Psoas muscle (tissue), 8 donors: ENCODE data around the gene LMF1. TPM values are rescaled to one million over a fixed set of nuclear protein-coding genes. Genes with fewer than 3 reads are reported as not detected.
A peak's percentile ranks its signal among the peaks of the same experiment; 100 is the strongest.
"Not testable (repeated sequence)": the region's sequence is repeated elsewhere in the genome, so short reads cannot be mapped to it uniquely, and the experiment has no call there.

Experiments
- ATAC-seq, 4 donors: fragments of 200-7000 bp; cut with Tn5 transposase; one replicate each; pipeline ENCODE4 v1.9.1; 2020; ENCODE audit warnings: moderate library complexity in 3 of 4, mild to moderate bottlenecking in 2 of 4
- DNase-seq, 2 donors: peaks; one replicate each; pipeline ENCODE4 v3.0.0-alpha.2; 2020
- H3K27ac ChIP-seq: fragments of 200-600 bp; one replicate; pipeline ENCODE4 v1.8.0; 2022
- H3K27me3 ChIP-seq, 3 donors: fragments of 200-600 bp in 1 of 3; one replicate each; pipeline versions ENCODE4 v1.6.1 to v1.8.0; 2013 to 2022; ENCODE audit warnings: low read length in 2 of 3, mild to moderate bottlenecking in 2 of 3, moderate library complexity in 1 of 3; ENCODE audit not compliant: insufficient read depth in 3 of 3
- H3K36me3 ChIP-seq, 2 donors: fragments of 200-600 bp in 1 of 2; one replicate each; pipeline versions ENCODE4 v1.6.1 to v1.8.0; 2013 to 2022; ENCODE audit warnings: low read depth in 1 of 2, mild to moderate bottlenecking in 1 of 2, moderate library complexity in 1 of 2; ENCODE audit not compliant: insufficient read depth in 1 of 2
- H3K4me1 ChIP-seq: fragments of 200-600 bp; one replicate; pipeline ENCODE4 v1.8.0; 2022
- H3K4me3 ChIP-seq: fragments of 200-600 bp; one replicate; pipeline ENCODE4 v1.8.0; 2022; ENCODE audit warnings: mild to moderate bottlenecking
- H3K9me3 ChIP-seq: fragments of 200-600 bp; one replicate; pipeline ENCODE4 v1.8.0; 2022
- WGBS, 3 donors: extraction: QIAGEN DNeasy Blood & Tissue Kit; methylation state at CpG; one replicate each; pipeline versions ENCODE4 v1.1.6 to v1.1.7; 2013; 5-methylcytosine and 5-hydroxymethylcytosine counted together
- intact Hi-C, 2 donors: fragments of 100-400 bp; cut with DNase I; formaldehyde crosslinking; loops; one replicate each; pipeline versions ENCODE4 v1.11.0 to v1.14.2; 2022
- polyA plus RNA-seq, 3 donors: library from polyadenylated mRNA; stranded (reverse); fragments of 200-250 nt; gene quantifications; one replicate each; pipeline ENCODE4 v1.2.3, GENCODE V29; 2013
- total RNA-seq, 4 donors: library from RNA; stranded (reverse); fragmentation: NEBNext Ultra II Directional in 2 of 4; extraction: Animal tissue kit (Norgen Biotek cat#: 25700) in 2 of 4; gene quantifications; one replicate each; pipeline versions ENCODE4 v1.2.1 to v1.2.4, GENCODE V29; 2021 to 2023
- TF ChIP-seq, protein P1 (sequence below): fragments of 200-600 bp; IDR thresholded peaks from one replicate; pipeline ENCODE4 v1.8.0; 2022; ENCODE audit warnings: antibody characterized with exemption
- donor health status: healthy with polysubstance abuse.
- donor health status: DM: no; HTN: no; CAD: no; lungs with moderate emphysema.
- donor health status: Bipolar disorder and iron deficiency.
- donor health status: healthy.
- donor health status: DM: yes; HTN: yes; CAD: no.
- donor health status: DM: no; HTN: no; CAD: no.
- donor health status: DM: no; HTN: no; CAD: no.
- donor health status: DM: yes; HTN: yes; CAD: no.

The LMF1 gene
- total and polyA plus RNA-seq, 7 donors, result 1.9 to 9.0 (median 4.0) TPM

DNA sequence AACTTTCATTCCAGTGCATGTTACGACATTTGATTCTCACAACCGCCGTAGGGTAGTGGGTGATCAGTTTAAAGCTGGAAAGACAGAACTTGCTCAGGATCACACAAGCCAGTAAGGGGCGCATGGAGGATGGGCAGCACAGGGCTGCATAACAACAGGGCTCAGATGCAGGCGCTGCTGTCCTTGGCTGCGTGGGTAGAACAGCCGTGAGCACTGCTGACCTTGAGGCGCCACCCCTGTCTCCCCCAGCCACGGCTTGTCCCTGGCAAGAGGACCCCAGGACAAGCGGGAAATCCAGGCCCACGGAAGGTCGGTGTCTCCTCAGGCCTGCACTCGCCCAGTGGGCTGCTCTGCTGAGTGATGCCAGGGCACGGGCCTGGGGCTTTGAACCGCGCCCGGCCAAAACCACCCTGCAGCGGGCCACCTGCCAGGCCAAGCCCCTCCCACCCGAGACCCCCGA is 84.7 kb downstream of the LMF1 start:
- WGBS, 3 donors, result 69 to 81% (median 69%) methylated on average over 15 to 20 of the region's 20 CpGs
- TF ChIP-seq, protein P1, sequence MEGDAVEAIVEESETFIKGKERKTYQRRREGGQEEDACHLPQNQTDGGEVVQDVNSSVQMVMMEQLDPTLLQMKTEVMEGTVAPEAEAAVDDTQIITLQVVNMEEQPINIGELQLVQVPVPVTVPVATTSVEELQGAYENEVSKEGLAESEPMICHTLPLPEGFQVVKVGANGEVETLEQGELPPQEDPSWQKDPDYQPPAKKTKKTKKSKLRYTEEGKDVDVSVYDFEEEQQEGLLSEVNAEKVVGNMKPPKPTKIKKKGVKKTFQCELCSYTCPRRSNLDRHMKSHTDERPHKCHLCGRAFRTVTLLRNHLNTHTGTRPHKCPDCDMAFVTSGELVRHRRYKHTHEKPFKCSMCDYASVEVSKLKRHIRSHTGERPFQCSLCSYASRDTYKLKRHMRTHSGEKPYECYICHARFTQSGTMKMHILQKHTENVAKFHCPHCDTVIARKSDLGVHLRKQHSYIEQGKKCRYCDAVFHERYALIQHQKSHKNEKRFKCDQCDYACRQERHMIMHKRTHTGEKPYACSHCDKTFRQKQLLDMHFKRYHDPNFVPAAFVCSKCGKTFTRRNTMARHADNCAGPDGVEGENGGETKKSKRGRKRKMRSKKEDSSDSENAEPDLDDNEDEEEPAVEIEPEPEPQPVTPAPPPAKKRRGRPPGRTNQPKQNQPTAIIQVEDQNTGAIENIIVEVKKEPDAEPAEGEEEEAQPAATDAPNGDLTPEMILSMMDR, result no peak
- ATAC-seq (no peak), DNase-seq (peak in 1 of 2 donors; percentile 35)
- intact Hi-C loops, result no loop called here
- no peaks in the 10 kb centered on the region for H3K4me1 ChIP-seq
- peaks cover 13% of the 10 kb centered on the region for H3K9me3 ChIP-seq
- H3K36me3 ChIP-seq, result no peaks in the 10 kb centered on the region
- H3K27ac ChIP-seq, result no peak overlapping the region
- H3K4me3 ChIP-seq, result no peak overlapping the region
- H3K27me3 ChIP-seq, result no peaks in the 10 kb centered on the region

DNA sequence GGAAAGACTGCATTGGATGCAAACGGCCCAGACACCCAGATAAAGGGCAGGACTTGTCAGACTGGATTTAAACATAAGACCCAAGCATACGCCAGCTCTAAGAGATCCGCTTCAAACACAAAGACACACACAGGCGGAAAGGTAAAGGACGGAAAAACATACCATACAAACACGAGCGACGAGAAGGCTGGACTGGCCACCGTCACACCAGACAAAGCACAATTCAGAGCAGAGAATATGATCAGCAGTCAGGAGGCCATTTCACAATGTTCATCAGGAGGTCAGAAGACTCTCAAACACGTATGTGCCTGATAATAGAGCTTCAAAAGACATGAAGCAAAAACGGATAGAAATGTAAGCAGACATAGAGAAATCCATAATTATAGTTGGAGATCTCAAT is 85.4 kb downstream of the LMF1 start:
- ATAC-seq (no peak), DNase-seq (no peak)
- TF ChIP-seq, protein P1, result no peak
- intact Hi-C loops, result no loop called here
- no peaks in the 10 kb centered on the region for H3K4me1 ChIP-seq
- H3K4me3 ChIP-seq, result no peak overlapping the region
- H3K27ac ChIP-seq, result no peak overlapping the region
- no peaks in the 10 kb centered on the region for H3K27me3 ChIP-seq
- H3K9me3 ChIP-seq, result peaks cover 13% of the 10 kb centered on the region
- H3K36me3 ChIP-seq, result no peaks in the 10 kb centered on the region
- 85 to 93% (median 92%) methylated on average over 11 of the region's 11 CpGs for WGBS, 3 donors

DNA sequence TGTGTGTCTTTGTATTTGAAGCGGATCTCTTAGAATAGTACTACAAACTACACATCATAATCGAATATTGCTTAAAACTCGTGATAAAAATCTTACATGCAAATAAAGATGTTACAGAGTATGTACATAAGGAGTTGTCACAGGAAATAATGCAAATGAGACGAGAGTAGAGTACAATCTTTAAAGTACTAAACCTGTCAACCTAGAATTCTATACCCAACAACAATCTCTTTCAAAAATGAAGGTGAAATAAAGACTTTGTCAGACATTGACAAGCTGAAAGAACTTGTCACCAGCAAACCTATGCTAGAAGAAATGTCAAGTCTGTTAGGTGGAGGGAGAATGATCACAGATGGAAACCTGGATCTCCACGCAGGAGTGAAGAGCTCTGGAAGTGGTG is 86.6 kb downstream of the LMF1 start:
- Histone ChIP-seq H3K4me3 (no peak overlapping the region), H3K9me3 (peaks cover 13% of the 10 kb centered on the region), H3K27ac (no peak overlapping the region), H3K27me3 (no peaks in the 10 kb centered on the region), H3K4me1 (no peaks in the 10 kb centered on the region), H3K36me3 (no peaks in the 10 kb centered on the region)
- 96 to 97% (median 97%) methylated on average over 5 of the region's 5 CpGs for WGBS, 3 donors
- intact Hi-C loops, result no loop called here
- no peak for DNase-seq
- no peak for ATAC-seq
- TF ChIP-seq, protein P1, result no peak

DNA sequence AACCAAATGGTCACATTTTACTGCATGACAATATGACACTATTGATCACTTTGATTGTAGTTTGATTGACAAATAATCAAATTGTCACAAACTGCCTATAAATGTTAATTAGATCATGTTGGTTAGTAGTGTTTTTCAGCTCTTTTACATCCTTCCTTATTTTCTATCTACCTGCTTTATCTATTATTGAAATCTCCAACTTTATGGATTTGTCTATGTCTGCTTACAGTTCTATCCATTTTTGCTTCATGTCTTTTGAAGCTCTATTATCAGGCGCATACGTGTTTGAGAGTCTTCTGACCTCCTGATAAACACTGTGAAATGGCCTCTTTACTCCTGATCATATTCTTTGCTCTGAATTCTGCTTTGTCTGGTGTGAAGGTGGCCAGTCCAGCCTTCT is 87.0 kb downstream of the LMF1 start:
- DNase-seq (no peak), ATAC-seq (no peak)
- intact Hi-C loops, result no loop called here
- H3K27me3 ChIP-seq, result no peaks in the 10 kb centered on the region
- TF ChIP-seq, protein P1, result no peak
- no peak overlapping the region for H3K4me3 ChIP-seq
- no peak overlapping the region for H3K27ac ChIP-seq
- H3K9me3 ChIP-seq, result peaks cover 13% of the 10 kb centered on the region
- 93 to 98% (median 98%) methylated on average over 2 of the region's 2 CpGs for WGBS, 3 donors
- H3K36me3 ChIP-seq, result no peaks in the 10 kb centered on the region
- no peaks in the 10 kb centered on the region for H3K4me1 ChIP-seq

DNA sequence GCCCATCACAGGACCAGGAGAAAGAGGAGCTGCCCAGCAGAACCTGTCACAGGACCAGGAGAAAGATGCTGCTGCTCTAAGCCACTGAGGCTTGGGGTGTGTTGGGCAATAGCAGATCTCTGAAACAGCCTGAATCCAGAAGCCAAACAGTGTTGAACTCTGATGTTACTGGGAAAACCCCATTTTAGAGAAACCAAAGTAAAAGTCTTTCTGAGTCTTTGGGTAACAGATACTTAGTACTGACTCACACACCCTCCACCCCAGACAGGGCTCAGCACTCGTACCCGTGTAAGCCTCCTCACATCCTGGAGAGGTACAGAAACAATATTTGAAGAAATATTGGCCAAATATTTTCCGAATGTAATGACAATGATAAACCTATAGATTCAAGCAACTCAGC is 87.4 kb downstream of the LMF1 start:
- H3K27ac ChIP-seq, result no peak overlapping the region
- no peaks in the 10 kb centered on the region for H3K27me3 ChIP-seq
- no peaks in the 10 kb centered on the region for H3K36me3 ChIP-seq
- H3K4me3 ChIP-seq, result no peak overlapping the region
- TF ChIP-seq, protein P1, result no peak
- 92 to 94% (median 92%) methylated on average over 3 of the region's 3 CpGs for WGBS, 3 donors
- intact Hi-C loops, result no loop called here
- ATAC-seq (no peak), DNase-seq (no peak)
- H3K4me1 ChIP-seq, result no peaks in the 10 kb centered on the region
- H3K9me3 ChIP-seq, result peaks cover 13% of the 10 kb centered on the region

DNA sequence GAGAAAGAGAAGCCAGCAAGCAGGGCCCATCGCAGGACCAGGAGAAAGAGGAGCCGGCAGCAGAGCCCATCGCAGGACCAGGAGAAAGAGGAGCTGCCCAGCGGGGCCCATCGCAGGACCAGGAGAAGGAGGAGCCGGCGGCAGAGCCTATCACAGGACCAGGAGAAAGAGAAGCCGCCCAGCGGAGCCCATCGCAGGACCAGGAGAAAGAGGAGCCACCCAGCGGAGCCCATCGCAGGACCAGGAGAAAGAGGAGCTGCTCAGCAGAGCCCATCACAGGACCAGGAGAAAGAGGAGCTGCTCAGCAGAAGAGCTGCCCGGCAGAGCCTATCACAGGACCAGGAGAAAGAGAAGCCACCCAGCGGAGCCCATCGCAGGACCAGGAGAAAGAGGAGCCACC is 88.1 kb downstream of the LMF1 start:
- peak in 1 of 2 donors; percentile 31 for DNase-seq
- intact Hi-C loops, H3K4me1 ChIP-seq, H3K4me3 ChIP-seq, H3K27me3 ChIP-seq, H3K27ac ChIP-seq, H3K36me3 ChIP-seq, ATAC-seq: not testable (repeated sequence)
- H3K9me3 ChIP-seq, result peaks cover 13% of the 10 kb centered on the region
- WGBS, 3 donors, result 90 to 96% (median 91%) methylated on average over 13 to 15 of the region's 15 CpGs
